ENCODE data around the gene VPS26C.

- TF ChIP-seq CTCF (IDR thresholded peaks at IDR 0.05 in 2 of 3, conservative IDR thresholded peaks at IDR 0.05 in 1 of 3; ENCODE audit: insufficient read depth in 2 of 3, low read depth in 1 of 3, low read length in 3 of 3) (no peak), ZC3H4 (CRISPR knock-in tag; IDR thresholded peaks at IDR 0.05; ENCODE audit: borderline replicate concordance) (no peak), POLR2A (conservative IDR thresholded peaks at IDR 0.05) (no peak), KDM5B (IDR thresholded peaks at IDR 0.05; ENCODE audit: insufficient replicate concordance, low read depth, low read length) (no peak), MLLT1 (IDR thresholded peaks at IDR 0.05) (no peak), BRCA1 (IDR thresholded peaks at IDR 0.05) (no peak), BRCA1 (CRISPR knock-in tag; IDR thresholded peaks at IDR 0.05) (no peak), CEBPZ (IDR thresholded peaks at IDR 0.05; ENCODE audit: borderline replicate concordance, low read depth, low read length) (no peak), ZNF282 (CRISPR knock-in tag; IDR thresholded peaks at IDR 0.05) (no peak), RAD51 (IDR thresholded peaks at IDR 0.05; ENCODE audit: borderline replicate concordance, low read depth) (no peak), ATF4 (CRISPR knock-in tag; IDR thresholded peaks at IDR 0.05) (no peak), ZNF274 (IDR thresholded peaks at IDR 0.05; ENCODE audit: borderline replicate concordance, low read depth, low read length) (no peak), BRD9 (IDR thresholded peaks at IDR 0.05; ENCODE audit: low read depth, partially characterized antibody) (no peak), ILK (tag; IDR thresholded peaks at IDR 0.05; ENCODE audit: borderline replicate concordance, low read depth) (no peak), MTA3 (IDR thresholded peaks at IDR 0.05; ENCODE audit: borderline replicate concordance) (no peak)
Measured at GRCh38 chr21:37249112-37249904, 17.8 kb downstream of the VPS26C start.

All from K562 (cell line).